H7 (cell line): ENCODE results near the gene HOXD9. TPM values are rescaled to one million over a fixed set of nuclear protein-coding genes. Genes with fewer than 3 reads are reported as not detected.

ENCODE experiments used
- DNase-seq: peaks from one replicate; pipeline ENCODE4 v3.0.0; 2012
- H3K27me3 ChIP-seq: 2 replicates; pipeline ENCODE4 v1.6.0; 2011; ENCODE audit warnings: mild to moderate bottlenecking, low read length; ENCODE audit not compliant: control insufficient read depth, insufficient read depth
- H3K36me3 ChIP-seq: replicated peaks from 2 replicates; pipeline ENCODE4 v1.5.1; 2011; ENCODE audit warnings: low read length; ENCODE audit not compliant: control insufficient read depth, insufficient read depth
- H3K4me3 ChIP-seq: 2 replicates; pipeline ENCODE4 v1.5.1; 2011; ENCODE audit warnings: low read depth, mild to moderate bottlenecking, control low read depth, low read length, moderate library complexity; ENCODE audit not compliant: insufficient read depth
- total RNA-seq: library from RNA; depleted of rRNA; stranded (reverse); fragments of >200 nt; shearing (Covaris generic); gene quantifications from 2 replicates; pipeline ENCODE4 v1.2.3, GENCODE V29; 2014

Gene HOXD9
- total RNA-seq, 1 experiment from 2014 or later = 0.10 TPM

DNA sequence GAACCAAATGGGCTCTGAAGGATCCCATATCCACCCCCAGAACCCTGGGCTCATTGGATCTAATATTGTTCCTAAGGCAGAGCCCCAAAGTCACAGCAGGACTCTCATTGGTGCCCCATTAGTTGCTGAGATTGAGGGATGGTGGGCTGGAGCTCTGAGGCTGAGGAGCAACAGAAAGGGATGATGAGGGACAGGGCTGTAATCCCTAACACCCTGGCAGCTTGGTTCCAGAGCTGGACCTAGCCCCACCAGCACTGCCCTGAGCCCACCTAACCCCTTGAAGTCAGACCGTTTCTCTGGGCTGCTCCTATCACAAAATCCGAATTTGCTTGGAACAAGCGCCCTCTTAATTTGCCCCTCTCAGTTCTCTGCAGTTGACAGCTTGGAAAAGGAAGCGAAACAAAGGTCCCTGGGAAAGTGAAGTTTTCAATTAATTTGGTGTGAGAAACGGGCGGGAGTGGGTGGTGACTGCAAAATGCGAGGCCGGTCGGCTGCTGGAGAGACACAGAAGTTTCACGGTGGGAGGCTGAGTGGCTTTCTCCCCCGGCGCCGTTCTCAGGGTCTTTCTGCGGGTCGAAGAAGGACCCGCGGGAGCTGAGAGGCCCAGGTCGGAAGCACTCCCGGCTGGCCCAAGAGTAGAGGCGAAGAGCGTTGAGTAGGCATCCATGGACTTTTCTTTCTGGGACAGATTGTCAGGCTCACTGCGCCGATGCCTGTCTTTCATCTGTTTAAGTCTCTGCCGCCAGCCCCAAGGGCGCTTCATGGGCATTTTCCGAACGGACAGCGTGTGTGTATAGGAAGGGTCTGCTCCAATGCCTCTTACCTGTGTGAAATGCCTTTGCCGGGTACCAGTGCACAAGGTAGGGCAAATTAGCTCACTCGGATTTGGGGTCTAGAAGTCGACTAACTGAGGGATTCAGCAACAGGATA, 30.9 kb upstream of the HOXD9 start:
- H3K27me3 ChIP-seq = peaks cover 95% of the 10 kb centered on the region
- no peaks in the 10 kb centered on the region for H3K36me3 ChIP-seq
- H3K4me3 ChIP-seq = no peak overlapping the region
- DNase-seq = peak; percentile 54

DNA sequence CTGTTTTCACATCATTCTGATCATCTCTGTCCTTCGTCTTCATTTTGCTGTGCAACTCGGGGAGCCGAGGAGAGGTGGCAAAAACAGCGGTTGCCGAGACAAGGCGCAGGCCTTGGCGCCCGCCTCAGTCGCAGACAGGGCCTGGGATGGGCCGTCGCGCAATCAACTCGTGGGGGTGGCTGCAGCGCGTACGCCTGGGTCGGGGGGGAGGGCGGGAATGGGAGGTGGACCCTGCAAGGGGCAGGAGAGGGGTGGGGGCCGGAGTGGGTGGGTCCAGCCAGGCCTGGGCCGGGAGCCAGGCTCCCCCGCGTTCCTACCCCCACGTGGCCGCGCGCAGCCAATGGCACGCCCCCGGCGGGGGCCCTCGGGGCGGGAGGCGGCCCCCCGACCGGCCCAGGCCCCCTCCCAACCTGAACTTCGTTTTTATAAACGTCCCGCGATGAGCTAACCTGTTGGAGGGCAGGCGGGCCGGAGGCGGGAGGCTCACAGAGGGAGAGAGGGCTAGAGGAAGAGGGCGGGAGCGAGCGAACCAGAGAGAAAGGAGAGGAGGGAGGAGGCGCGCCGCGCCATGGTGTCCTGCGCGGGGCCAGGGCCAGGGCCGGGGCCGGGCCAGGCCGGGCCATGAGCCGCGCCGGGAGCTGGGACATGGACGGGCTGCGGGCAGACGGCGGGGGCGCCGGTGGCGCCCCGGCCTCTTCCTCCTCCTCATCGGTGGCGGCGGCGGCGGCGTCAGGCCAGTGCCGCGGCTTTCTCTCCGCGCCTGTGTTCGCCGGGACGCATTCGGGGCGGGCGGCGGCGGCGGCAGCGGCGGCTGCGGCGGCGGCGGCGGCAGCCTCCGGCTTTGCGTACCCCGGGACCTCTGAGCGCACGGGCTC, 30.0 kb upstream of the HOXD9 start, which contains the start of gene HOXD13:
TSS of gene HOXD13 (plus strand) at position 452 of the 875 bp plus-strand sequence. CDS start at position 622, 170 bp downstream.
- Histone ChIP-seq H3K27me3 (peaks cover 93% of the 10 kb centered on the region), H3K36me3 (no peaks in the 10 kb centered on the region), H3K4me3 (peak within 1 kb of the TSS; percentile 14)
- peak; percentile 92 for DNase-seq

DNA sequence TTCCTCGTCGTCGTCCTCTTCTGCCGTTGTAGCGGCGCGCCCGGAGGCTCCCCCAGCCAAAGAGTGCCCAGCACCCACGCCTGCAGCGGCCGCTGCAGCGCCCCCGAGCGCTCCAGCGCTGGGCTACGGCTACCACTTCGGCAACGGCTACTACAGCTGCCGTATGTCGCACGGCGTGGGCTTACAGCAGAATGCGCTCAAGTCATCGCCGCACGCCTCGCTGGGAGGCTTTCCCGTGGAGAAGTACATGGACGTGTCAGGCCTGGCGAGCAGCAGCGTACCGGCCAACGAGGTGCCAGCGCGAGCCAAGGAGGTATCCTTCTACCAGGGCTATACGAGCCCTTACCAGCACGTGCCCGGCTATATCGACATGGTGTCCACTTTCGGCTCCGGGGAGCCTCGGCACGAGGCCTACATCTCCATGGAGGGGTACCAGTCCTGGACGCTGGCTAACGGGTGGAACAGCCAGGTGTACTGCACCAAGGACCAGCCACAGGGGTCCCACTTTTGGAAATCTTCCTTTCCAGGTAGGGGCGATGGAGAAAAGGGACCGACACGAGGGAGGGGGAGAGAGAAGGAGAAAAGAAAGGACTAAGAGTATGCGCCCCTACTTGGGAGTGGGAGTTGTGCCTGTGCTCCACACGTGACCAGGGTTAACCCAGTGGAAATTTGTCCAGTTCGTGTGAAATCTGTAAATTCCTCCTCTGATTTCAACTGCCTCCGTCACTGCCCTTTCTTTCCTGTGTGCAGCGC, 29.2 kb upstream of the HOXD9 start:
- H3K27me3 ChIP-seq = peaks cover 92% of the 10 kb centered on the region
- no peaks in the 10 kb centered on the region for H3K36me3 ChIP-seq
- DNase-seq = peak; percentile 81
- peak overlapping the region; percentile 14; the same call in 1 of the 2 replicates for H3K4me3 ChIP-seq

DNA sequence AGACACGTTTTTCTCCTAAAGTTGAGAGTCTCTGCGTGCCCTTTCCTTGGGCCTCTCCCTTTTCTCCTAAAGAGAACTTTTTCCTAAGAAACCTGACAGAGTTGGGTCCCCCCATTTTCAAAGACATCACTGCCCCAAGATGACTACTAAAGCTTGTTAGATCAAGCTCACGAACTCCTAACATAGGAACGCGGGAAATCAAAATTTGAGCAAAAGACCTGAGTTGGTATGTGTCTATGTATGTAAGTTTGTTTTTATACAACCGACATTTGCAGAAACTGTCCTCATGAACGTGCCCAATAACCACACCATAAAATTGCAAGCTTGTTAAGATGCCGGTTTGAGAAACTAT, 28.6 kb upstream of the HOXD9 start:
- DNase-seq = no peak
- Histone ChIP-seq H3K27me3 (peaks cover 92% of the 10 kb centered on the region), H3K4me3 (no peak overlapping the region), H3K36me3 (no peaks in the 10 kb centered on the region)

DNA sequence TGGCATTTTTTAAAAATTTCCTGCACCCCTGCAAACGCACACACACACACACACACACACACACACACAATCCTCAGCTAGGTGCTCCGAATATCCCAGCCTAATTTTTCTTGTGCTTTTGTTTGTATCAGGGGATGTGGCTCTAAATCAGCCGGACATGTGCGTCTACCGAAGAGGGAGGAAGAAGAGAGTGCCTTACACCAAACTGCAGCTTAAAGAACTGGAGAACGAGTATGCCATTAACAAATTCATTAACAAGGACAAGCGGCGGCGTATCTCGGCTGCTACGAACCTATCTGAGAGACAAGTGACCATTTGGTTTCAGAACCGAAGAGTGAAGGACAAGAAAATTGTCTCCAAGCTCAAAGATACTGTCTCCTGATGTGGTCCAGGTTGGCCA, 28.2 kb upstream of the HOXD9 start:
- Histone ChIP-seq H3K27me3 (peaks cover 92% of the 10 kb centered on the region), H3K4me3 (no peak overlapping the region)
- no peak for DNase-seq

DNA sequence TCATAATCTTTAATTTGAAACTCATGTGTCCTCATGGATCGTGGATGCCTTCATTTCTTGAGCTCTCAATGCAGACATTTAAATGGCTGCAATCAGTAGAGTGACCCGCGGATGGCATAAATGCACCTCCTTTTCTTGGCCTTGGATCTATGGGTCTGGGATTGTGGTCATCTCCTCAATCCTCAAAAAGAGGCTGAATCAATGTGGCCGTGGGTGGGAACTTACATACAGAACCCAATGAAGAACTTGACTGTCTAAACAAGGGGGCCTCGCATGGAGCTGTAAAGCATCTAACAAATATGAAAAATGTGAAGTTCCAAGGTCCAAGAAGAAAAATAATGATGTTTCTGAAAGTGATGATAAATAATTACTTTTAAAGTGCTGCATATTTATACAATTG, 27.1 kb upstream of the HOXD9 start:
- peaks cover 92% of the 10 kb centered on the region for H3K27me3 ChIP-seq
- DNase-seq = no peak

More for the DNA sequence above, 28.2 kb upstream of the HOXD9 start:
- H3K36me3 ChIP-seq = no peaks in the 10 kb centered on the region

DNA sequence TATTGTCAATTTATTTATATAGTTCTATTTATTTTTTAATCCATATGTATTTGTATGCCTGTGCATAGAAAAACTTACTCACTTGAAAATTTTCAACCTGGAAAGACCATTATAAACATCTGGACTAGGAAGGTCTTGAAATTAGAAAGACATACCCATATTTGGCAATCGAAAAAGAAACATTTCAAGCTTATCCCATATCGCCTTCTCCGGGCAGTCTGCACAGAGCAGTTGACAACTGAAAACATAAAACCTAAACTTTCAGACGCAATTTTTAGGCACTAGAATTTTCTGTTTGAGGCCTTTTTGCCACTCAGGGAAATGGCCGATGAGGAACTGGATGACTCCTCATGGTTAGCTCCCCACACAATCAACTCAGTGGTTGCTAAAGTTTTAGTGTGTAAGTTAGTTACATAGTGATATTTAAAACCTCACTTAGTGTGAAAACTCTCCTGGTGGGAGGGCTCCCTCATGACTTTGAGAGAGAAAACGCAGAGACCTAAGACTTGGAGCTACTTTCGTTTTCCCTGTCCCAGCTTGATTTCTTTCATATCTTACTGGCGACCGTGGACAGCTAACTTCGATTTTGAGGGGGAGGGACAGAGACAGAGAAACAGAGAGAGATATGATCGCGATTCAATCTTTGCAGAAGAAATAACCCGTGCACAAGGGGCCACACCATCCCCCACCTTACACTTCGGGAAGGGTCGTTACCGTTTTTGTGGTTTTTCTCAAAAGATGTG, 26.1 kb upstream of the HOXD9 start:
- DNase-seq = no peak
- Histone ChIP-seq H3K4me3 (peak overlapping the region; percentile 46), H3K27me3 (peaks cover 92% of the 10 kb centered on the region), H3K36me3 (no peaks in the 10 kb centered on the region)

More for the DNA sequence above, 27.1 kb upstream of the HOXD9 start:
- Histone ChIP-seq H3K4me3 (no peak overlapping the region), H3K36me3 (no peaks in the 10 kb centered on the region)

DNA sequence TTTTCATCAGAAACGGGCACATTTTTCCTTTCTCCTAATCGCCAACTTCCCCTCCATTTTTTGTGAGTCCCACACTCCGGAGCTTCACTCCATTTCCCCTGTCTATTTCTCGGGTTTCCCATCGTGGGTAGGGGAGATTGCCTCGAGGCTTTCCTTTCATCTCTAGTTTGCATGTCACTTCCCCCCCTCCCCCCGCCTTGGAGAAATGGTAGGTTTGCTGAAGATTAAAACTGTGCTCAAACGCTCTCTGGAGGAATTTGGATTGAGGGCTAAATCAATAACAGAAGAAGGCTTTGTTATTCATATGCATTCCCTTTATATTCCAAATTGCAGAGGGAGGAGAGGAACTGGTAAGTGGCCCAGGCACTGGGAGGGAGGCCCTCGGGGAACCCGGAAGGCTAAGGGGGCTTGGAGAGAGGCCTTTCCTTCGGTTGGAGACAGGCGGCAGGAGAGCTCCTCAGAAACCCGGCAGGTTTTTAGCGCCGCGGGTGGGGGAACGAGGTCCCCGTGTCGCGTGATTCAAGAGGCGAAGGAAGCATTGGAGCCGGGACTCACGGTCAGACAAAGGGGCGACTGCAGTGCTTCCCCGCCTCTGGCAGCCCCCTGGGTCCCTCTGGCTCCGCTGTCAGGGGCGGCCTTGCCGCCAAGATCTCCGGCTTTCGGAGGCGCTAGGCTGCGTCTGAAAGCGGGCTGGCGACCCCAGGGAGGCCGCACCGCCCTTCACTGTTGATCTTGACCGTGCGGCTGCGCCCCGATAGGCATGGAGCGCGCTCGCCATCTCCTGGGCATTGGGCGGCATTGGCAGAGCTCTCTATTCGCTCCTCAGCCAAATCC, 25.3 kb upstream of the HOXD9 start:
- Histone ChIP-seq H3K36me3 (no peaks in the 10 kb centered on the region), H3K4me3 (peak overlapping the region; percentile 46), H3K27me3 (peaks cover 92% of the 10 kb centered on the region)
- peak; percentile 95 for DNase-seq

DNA sequence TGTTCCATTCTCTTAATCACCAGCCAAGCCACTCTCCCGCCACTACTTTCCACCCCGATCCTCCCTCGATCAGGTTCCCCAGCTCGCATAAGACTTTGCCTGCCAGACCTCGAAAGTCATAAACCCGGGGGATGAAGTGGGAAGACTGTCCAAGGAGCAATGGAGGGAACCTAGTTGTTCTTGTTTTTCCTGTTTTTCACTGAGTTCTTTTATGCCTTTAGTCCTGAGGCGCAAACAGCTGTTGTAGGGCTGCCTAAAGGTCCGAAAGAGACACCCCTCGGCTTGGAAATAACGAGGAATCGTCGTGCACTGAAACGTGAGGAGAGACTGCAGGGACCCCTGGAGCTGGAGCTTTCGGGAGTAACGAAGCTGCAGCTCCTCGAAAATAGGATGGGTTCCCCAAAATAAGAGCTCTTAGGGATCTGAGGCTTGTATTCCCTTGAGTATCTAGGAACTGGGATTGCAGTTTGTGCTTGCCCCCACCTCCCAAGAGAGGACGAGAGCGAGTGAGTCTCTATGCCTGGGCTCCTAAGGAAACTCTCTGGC, 24.6 kb upstream of the HOXD9 start:
- DNase-seq = no peak
- Histone ChIP-seq H3K36me3 (no peaks in the 10 kb centered on the region), H3K4me3 (peak overlapping the region; percentile 19), H3K27me3 (peaks cover 97% of the 10 kb centered on the region)

DNA sequence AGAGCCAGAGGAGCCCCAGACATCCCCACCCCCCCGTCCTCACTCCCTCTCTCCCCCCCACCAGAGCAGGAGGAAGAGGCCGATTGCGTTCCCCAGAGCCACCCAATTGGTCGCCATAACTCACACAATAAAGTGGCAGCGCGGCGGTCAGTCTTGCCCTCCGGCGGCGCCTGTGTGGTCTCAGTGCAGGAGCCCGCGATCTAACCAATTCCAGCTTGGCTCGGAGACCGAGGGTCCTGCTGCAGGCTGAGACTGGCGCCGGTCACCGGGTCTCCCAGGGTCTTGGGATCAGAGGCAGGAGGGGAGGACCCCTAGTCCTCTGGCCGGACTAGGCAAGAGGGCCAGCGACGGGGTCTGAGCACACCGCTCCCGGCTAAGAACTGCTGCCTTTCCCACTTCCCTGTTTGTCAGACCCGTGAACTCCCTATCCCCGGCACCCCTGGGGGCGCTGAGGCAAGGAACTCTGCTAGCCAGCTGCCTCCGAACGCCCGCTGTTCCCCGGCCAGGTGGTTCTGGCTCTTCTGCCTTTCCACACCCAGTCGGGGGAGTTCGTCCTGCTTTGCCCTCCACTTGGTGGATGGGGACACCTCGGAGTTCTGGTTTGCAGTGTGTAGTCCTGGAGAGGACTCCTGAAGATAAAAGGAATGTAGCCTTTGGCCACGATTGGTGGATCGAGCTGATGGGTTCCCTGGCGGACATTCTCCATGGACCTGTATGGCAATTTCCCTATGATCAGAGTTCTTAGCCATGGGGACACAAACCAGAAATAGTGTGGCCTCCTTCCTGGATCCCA, 24.0 kb upstream of the HOXD9 start:
- Histone ChIP-seq H3K36me3 (no peaks in the 10 kb centered on the region), H3K4me3 (peak overlapping the region; percentile 24), H3K27me3 (peaks cover 97% of the 10 kb centered on the region)
- peak; percentile 76 for DNase-seq

DNA sequence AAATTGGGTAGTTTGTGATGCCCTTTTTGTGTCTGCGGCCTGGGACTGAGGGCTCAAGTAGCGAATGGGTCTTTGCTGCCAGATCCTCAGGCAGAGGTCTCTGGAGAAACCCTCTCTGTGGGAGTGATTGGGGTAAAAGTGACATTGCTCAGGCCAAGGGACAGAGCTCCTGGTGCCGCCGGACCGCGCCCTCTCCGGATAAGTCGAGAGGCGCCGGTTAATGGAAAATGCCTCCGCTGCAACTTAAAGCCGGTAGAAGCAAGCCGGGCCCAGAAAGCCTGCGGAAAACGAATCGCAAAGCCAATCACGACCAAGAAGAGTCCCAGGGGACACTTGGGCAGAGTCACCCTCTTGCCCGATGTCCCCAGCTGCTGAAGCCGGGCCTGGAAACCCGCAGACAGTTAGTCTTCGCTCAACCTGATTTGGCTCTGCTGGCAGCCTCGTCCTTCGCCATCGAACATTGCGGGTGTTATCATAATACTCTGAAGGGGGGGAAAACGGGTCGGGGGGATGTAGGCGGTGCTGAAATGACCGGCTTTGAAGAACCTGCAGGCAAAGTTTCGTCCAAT, 23.3 kb upstream of the HOXD9 start:
- Histone ChIP-seq H3K36me3 (no peaks in the 10 kb centered on the region), H3K4me3 (no peak overlapping the region), H3K27me3 (peaks cover 97% of the 10 kb centered on the region)
- DNase-seq = peak; percentile 50
